K562 (cell line): ENCODE results near the gene KIAA0319L. TPM values are rescaled to one million over a fixed set of nuclear protein-coding genes. Genes with fewer than 3 reads are reported as not detected.

Experiments used
- ATAC-seq: fragments of 200-7000 bp; cut with Tn5 transposase; 3 replicates; pipeline ENCODE4 v1.9.1; 2020; ENCODE audit warnings: moderate library complexity
- BruUV-seq: library from RNA; stranded (reverse); fragments of 400-500 nt; replicated peaks from 2 replicates; lab custom pipeline; 2021; lab: Mats Ljungman, UMichigan
- CTCF ChIA-PET: fragments of 300-600 bp; formaldehyde crosslinking; extraction: SDS; loops from one replicate; lab custom pipeline; 2021; ENCODE audit warnings: low intra/inter-chr PET ratio; lab: Yijun Ruan, JAX
- POLR2A ChIA-PET: fragments of 300-600, 350-650 bp; sonication (Branson Sonifier 250); formaldehyde crosslinking; extraction: SDS; loops from one replicate; lab custom pipeline; 2021; ENCODE audit warnings: antibody characterized with exemption, inconsistent platforms; lab: Yijun Ruan, JAX
- DNase-seq, 4 experiments: peaks; one replicate each; pipeline versions ENCODE4 v3.0.0 to v3.0.0-alpha.2; 2011 to 2018; ENCODE audit warnings: low spot score in 3 of 4, mixed read lengths in 3 of 4; ENCODE audit errors: extremely low read depth in 1 of 4
- FAIRE-seq: peaks from 2 replicates; lab custom pipeline; 2011; peaks lifted over from hg19 to GRCh38; lab: Jason Lieb, UNC
- H2AFZ ChIP-seq: 2 replicates; pipeline ENCODE4 v1.6.0; 2011; ENCODE audit warnings: low read depth, low read length, control low read depth, inconsistent platforms
- H3K27ac ChIP-seq: fragments of 200-600 bp; 3 replicates; pipeline ENCODE4 v1.8.0; 2011; ENCODE audit warnings: low read depth, mild to moderate bottlenecking, control low read depth, inconsistent platforms, low read length, moderate library complexity, mixed read lengths; ENCODE audit errors: extremely low read depth
- H3K27me3 ChIP-seq, 2 experiments: fragments of 300-600 bp in 1 of 2; 2 replicates in 1 of 2; 3 replicates in 1 of 2; pipeline versions ENCODE4 v1.6.0 to v1.8.0; 2011; ENCODE audit warnings: inconsistent platforms in 2 of 2, low read length in 2 of 2, mild to moderate bottlenecking in 1 of 2, mixed read lengths in 1 of 2, moderate library complexity in 1 of 2; ENCODE audit not compliant: control insufficient read depth in 2 of 2, insufficient read depth in 2 of 2
- H3K36me3 ChIP-seq: fragments of 300-600 bp; 3 replicates; pipeline ENCODE4 v1.8.0; 2011; ENCODE audit warnings: mild to moderate bottlenecking, low read length, inconsistent platforms; ENCODE audit not compliant: control insufficient read depth, insufficient read depth
- H3K4me1 ChIP-seq, 2 experiments: fragments of 200-600 bp in 1 of 2; replicated peaks in 1 of 2; 2 replicates in 1 of 2; 3 replicates in 1 of 2; pipeline versions ENCODE4 v1.5.1 to v1.8.0; 2011; ENCODE audit warnings: inconsistent platforms in 2 of 2, low read length in 2 of 2, mild to moderate bottlenecking in 1 of 2, mixed read lengths in 1 of 2, moderate library complexity in 1 of 2; ENCODE audit not compliant: control insufficient read depth in 2 of 2, insufficient read depth in 2 of 2
- H3K4me2 ChIP-seq: 2 replicates; pipeline ENCODE4 v1.6.1; 2011; ENCODE audit warnings: low read length, control low read depth, inconsistent platforms, mixed read lengths; ENCODE audit not compliant: insufficient read depth
- H3K4me3 ChIP-seq: fragments of 200-600 bp; sonication (generic), shearing (Covaris generic); 2 replicates; pipeline ENCODE4 v1.5.1; 2016; ENCODE audit warnings: control low read depth, inconsistent platforms
- H3K79me2 ChIP-seq: fragments of 200-600 bp; 3 replicates; pipeline ENCODE4 v1.8.0; 2011; ENCODE audit warnings: low read length, inconsistent platforms; ENCODE audit not compliant: control insufficient read depth, insufficient read depth
- H3K9ac ChIP-seq, 2 experiments: 2 replicates each; pipeline versions ENCODE4 v1.6.0 to v1.6.1; 2011; ENCODE audit warnings: low read depth in 2 of 2, low read length in 2 of 2, control low read depth in 1 of 2, inconsistent platforms in 1 of 2, mild to moderate bottlenecking in 1 of 2, mixed read lengths in 1 of 2; ENCODE audit not compliant: insufficient read depth in 1 of 2
- H3K9me1 ChIP-seq: one replicate; pipeline ENCODE4 v1.6.0; 2011; ENCODE audit warnings: inconsistent platforms, mild to moderate bottlenecking, low read length, moderate library complexity; ENCODE audit not compliant: control insufficient read depth, insufficient read depth
- H3K9me3 ChIP-seq: replicated peaks from 2 replicates; pipeline ENCODE4 v1.5.1; 2011; ENCODE audit warnings: low read depth, low read length, inconsistent platforms; ENCODE audit not compliant: control insufficient read depth, insufficient read depth
- H4K20me1 ChIP-seq: replicated peaks from 2 replicates; pipeline ENCODE4 v1.6.1; 2011; ENCODE audit warnings: low read length, inconsistent platforms, mixed read lengths; ENCODE audit not compliant: control insufficient read depth, insufficient read depth
- GABPB1 ChIP-seq: sonication (generic); formaldehyde crosslinking; IDR thresholded peaks from 2 replicates; pipeline ENCODE4 v1.8.0; 2022; ENCODE audit warnings: mild to moderate bottlenecking, missing genetic modification reagents
- PCBP1 ChIP-seq: fragments of 200-400 bp; formaldehyde crosslinking; IDR thresholded peaks from 2 replicates; pipeline ENCODE4 v1.6.1; 2018; ENCODE audit warnings: mild to moderate bottlenecking, low read depth, low read length; ENCODE audit not compliant: poor library complexity, severe bottlenecking
- SPI1 ChIP-seq: IDR thresholded peaks from 2 replicates; pipeline ENCODE4 v1.6.1; 2011; ENCODE audit warnings: low read depth, low read length, control low read depth, borderline replicate concordance
- ZKSCAN1 ChIP-seq: fragments of 150-350 bp; IDR thresholded peaks from 2 replicates; pipeline ENCODE4 v1.6.1; 2016; ENCODE audit warnings: low read depth, low read length
- WGBS: fragments of 100-300 bp; shearing (Covaris generic); methylation state at CpG from one replicate; pipeline ENCODE4 v1.1.6; 2016; ENCODE audit warnings: low coverage, mixed read lengths; ENCODE audit not compliant: insufficient coverage; ENCODE audit errors: missing lambda C conversion rate; 5-methylcytosine and 5-hydroxymethylcytosine counted together
- in situ Hi-C: fragments of 300-500 bp; cut with MboI; formaldehyde crosslinking; loops from 4 replicates; pipeline ENCODE4 v1.15.0; 2018; ENCODE audit warnings: inconsistent platforms, mixed read lengths
- intact Hi-C: fragments of 100-400 bp; cut with micrococcal nuclease; formaldehyde crosslinking; loops from 2 replicates; pipeline ENCODE4 v1.14.2; 2022
- polyA plus RNA-seq, 8 experiments: library from polyadenylated mRNA; depleted of rRNA in 4 of 8; stranded (reverse) in 5 of 8; unstranded in 3 of 8; fragments of >200 nt; fragmentation: Nextera tagmentation in 2 of 8; fragmentation: Illumina TruSeq in 1 of 8; extraction: Ambion mirVana in 2 of 8; extraction: Trizol in 1 of 8; gene quantifications; 2 replicates each; pipeline versions ENCODE4 v1.2.1 to v1.2.3, GENCODE V29; 2011 to 2014; ENCODE audit warnings: inconsistent platforms in 1 of 8, missing spikeins in 1 of 8
- total RNA-seq, 7 experiments: library from RNA; depleted of rRNA in 6 of 7; stranded (reverse); fragments of >200 nt in 6 of 7; fragmentation: Illumina TruSeq in 2 of 7; extraction: Trizol in 2 of 7; gene quantifications; 2 replicates each; pipeline versions ENCODE4 v1.2.1 to v1.2.3, GENCODE V29; 2011 to 2021; ENCODE audit warnings: low replicate concordance in 1 of 7
- TF ChIP-seq, protein P1 (sequence below): sonication (generic); formaldehyde crosslinking; IDR thresholded peaks from 2 replicates; pipeline ENCODE4 v1.8.1; 2023; ENCODE audit warnings: mild to moderate bottlenecking, missing genetic modification reagents

KIAA0319L gene
- total and polyA plus RNA-seq, 9 of the 15 experiments (the other 6 are each of a cell fraction or from before 2014, with no cell fraction given) = 2.4 to 51.7 (median 27.4) TPM

DNA sequence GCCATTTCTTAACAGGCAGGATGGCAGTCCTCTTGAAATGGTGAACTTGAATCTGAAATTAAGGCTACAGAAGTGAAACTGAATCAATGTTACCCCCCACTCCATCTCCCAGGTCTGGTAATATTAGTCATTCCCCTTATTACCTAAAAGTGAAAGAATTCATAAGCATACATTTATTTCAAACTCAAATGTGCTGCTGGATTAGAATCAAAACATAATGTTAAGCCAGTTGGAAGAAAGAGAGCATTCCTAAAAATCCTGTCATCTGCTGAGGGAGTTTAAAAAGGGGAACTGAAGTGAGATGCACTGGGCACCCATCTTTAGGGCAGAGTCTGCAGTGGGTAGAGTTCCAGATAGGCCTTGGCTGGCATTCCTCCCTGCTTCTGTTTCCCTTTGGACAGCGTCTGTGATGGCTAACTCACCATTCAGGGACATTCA is 17.4 kb downstream of the KIAA0319L start:
- in situ Hi-C loops = loop anchor here (10.0 kb wide), 1 partner anchor 345 kb away; the partner anchor contains the start of gene SFPQ
- Histone ChIP-seq H3K27me3 (no peaks in the 10 kb centered on the region), H3K4me3 (no peak overlapping the region), H4K20me1 (no peaks in the 10 kb centered on the region), H3K79me2 (peaks cover 22% of the 10 kb centered on the region; the same call in 2 of the 3 replicates), H3K27ac (no peak overlapping the region), H2AFZ (no peak overlapping the region), H3K9me3 (no peaks in the 10 kb centered on the region)
- CTCF ChIA-PET = no interaction called here
- ATAC-seq (no peak), DNase-seq (no peak)
- TF ChIP-seq PCBP1 (no peak), SPI1 (peak; percentile 47)
- TF ChIP-seq, all 486 proteins: peak for 1
- no peak overlapping the region for H3K4me2 ChIP-seq
- POLR2A ChIA-PET = interaction anchor here (0.6 to 0.7 kb wide), 2 partner anchors 9 to 175 kb away, joined by 3 read pairs; no protein-coding TSS in a partner anchor
- 67% methylated on average over 1 of the region's 1 CpG for WGBS
- H3K4me1 ChIP-seq = no peaks in the 10 kb centered on the region; a peak in 1 of 5 replicates
- no TSS peak for BruUV-seq
- H3K9ac ChIP-seq = no peak overlapping the region
- H3K9me1 ChIP-seq = no peaks in the 10 kb centered on the region
- no peak for FAIRE-seq
- intact Hi-C loops = no loop called here
- H3K36me3 ChIP-seq = peaks cover 39% of the 10 kb centered on the region; the same call in 2 of the 3 replicates

GRCh38 chr1:35539073-35539823 is 18.0 kb downstream of the KIAA0319L start:
- in situ Hi-C loops (no loop called here), intact Hi-C loops (no loop called here)
- DNase-seq (no peak), FAIRE-seq (peak; percentile 15), ATAC-seq (peak; percentile 45; the same call in 1 of the 3 replicates)
- Histone ChIP-seq H3K36me3 (peaks cover 35% of the 10 kb centered on the region; the same call in 2 of the 3 replicates), H4K20me1 (no peaks in the 10 kb centered on the region), H3K27ac (no peak overlapping the region), H3K9me1 (no peaks in the 10 kb centered on the region), H3K9me3 (no peaks in the 10 kb centered on the region), H3K4me3 (no peak overlapping the region), H3K4me1 (no peaks in the 10 kb centered on the region), H3K79me2 (peaks cover 16% of the 10 kb centered on the region; the same call in 1 of the 3 replicates), H3K4me2 (no peak overlapping the region), H3K27me3 (no peaks in the 10 kb centered on the region), H3K9ac (peak overlapping the region in 1 of 2 experiments; percentile 15; a peak in 1 of 4 replicates), H2AFZ (no peak overlapping the region)
- TF ChIP-seq ZKSCAN1 (no peak), GABPB1 (CRISPR knock-in tag) (no peak), SPI1 (0 out of 2 replicates have a peak, but pooled peaks have one; percentile 30)
- TF ChIP-seq, protein P1, sequence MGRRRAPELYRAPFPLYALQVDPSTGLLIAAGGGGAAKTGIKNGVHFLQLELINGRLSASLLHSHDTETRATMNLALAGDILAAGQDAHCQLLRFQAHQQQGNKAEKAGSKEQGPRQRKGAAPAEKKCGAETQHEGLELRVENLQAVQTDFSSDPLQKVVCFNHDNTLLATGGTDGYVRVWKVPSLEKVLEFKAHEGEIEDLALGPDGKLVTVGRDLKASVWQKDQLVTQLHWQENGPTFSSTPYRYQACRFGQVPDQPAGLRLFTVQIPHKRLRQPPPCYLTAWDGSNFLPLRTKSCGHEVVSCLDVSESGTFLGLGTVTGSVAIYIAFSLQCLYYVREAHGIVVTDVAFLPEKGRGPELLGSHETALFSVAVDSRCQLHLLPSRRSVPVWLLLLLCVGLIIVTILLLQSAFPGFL = no peak
- WGBS = 61% methylated on average over 6 of the region's 6 CpGs
- ChIA-PET POLR2A (interaction anchor here (0.6 to 0.7 kb wide), 2 partner anchors 9 to 175 kb away, joined by 3 read pairs; no protein-coding TSS in a partner anchor), CTCF (no interaction called here)
- no TSS peak for BruUV-seq
